GM19467 (cell line): ENCODE results near the gene SLC25A51.
"Not testable (repeated sequence)": the region's sequence is repeated elsewhere in the genome, so short reads cannot be mapped to it uniquely, and the experiment has no call there.

ENCODE experiments used
- ATAC-seq: cut with Tn5 transposase; IDR thresholded peaks from one replicate; pipeline ENCODE4 v1.9.1; 2021; ENCODE audit warnings: mild to moderate bottlenecking, moderate library complexity; ENCODE audit not compliant: unreplicated experiment

The SLC25A51 gene

DNA sequence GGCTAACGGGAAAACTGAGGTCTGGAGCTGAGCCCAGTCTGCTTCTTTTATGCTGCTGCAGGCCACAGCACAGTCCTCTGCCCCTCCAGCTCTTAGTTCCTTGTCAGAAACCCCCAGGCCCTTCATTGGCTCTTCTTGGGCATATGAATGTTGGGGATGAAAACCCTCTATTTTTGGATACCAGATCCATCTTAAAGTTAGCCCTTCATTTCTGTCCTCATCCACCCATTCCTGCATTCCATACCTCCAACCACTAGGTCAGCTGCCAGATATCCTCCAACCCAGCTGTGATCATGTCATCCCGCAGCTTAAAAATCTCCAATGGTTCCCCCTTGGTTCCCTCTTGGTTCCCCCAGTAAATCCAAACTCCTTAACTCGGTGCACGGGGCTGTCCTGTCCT lies 1.8 kb upstream of the SLC25A51 start:
- ATAC-seq, result no peak

DNA sequence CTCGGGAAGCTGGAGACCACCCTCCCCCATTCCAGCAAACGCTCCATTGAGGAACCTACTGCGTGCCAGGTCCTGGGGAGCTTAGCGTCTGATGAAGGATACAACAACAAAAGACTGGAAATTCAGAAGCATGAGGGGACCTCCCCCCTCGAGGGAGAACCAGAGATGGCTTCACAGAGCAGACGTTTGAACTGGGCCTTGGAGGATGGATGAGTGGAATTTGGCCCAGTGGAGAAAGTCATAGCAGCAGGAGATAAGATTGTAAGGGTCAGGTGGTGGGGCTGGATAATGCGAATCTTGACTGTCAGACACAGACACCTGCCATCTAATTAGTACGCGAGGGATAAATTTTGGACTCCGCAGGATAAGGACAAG lies 1.2 kb upstream of the SLC25A51 start:
- ATAC-seq, result no peak

DNA sequence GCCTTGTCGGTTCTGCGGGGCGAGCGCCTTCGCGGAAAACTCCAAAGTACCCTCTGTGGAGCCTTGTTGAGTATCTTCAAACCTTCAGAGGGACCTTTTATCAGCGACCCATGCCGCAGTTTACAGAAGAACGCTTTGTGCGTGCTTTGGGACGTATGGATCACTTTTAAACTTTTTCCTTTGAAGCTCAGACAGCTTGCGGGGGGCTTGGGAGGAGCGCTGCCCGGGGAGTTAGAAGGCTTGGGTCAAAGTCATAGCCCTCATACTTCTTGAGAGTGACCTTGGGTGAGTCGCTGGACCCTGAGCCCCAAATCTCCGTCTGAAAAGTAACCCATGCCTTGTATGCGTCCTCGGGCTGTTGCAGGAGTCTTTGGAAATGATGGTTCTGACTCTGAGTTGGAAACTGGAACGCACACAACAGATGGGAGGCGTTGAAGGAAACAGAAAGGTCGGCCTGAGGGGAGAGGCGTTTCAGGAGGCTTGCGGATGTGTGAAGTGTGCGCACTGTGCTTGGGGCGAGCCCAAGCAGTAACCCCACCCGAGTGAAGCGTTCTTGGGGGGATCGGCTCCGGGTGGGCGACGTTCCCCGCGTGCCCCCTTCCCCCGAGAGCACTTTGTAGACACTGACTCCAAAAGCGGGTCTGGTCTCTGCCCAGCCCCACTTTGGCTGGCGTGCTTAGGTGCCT lies 661 bp upstream of the SLC25A51 start:
- no peak for ATAC-seq

DNA sequence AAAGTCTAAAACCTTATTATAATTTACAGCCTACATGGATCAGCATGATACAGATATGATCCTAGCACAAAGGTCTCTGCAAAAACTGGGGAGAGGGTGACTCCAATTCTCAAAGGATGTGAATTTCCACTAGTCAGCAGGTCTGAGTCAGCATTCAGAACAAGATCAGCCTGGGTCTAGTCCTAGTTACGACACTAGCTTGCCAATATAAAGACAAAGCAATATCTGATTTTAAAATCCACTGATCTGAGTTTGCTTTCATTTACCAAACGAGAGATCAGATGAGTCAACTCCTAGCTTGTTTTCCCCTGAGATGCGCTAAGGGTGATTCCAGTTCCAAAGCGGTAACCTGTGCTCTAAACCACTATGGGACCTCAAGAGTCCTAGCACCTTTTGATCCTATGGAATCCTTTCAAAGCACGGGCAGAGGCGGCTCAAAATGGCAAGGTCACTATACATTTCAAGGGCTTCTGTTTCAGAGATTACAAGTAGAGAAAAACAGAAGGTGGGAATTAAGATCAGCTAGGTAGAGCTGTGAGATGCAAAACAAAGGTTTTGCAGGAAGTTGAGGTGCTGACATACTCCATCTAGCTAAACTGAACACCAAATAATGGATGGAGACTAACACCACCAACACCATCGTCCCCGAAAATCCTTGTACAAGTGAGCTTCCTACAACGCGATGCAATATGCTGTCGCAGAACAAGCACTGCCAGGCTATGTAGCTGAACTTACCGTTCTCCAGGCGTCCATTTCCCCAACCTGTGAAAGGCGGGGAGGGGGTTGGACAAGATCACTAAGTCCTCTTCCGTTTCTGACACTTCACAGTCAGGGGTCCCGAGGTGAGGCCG lies 906 bp downstream of the SLC25A51 start:
- no peak for ATAC-seq

DNA sequence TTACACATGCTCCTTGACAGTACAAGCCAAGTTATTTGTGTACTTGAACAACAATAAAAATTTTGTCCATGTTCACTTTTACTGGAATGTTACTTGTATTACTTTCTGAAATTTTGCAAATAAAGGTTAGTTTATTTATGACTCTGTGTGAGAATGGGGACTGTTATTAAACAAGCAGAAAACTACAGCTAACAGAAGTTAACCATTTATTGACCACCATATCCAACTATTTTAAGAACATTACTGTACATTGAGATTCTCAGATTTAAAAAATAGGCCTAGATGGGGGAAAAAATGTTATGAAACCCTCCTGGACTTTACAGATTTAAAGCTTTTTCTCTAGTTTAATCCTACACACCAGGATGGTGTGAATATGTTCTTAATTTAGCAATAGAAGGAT lies 1.8 kb downstream of the SLC25A51 start:
- ATAC-seq, result no peak

DNA sequence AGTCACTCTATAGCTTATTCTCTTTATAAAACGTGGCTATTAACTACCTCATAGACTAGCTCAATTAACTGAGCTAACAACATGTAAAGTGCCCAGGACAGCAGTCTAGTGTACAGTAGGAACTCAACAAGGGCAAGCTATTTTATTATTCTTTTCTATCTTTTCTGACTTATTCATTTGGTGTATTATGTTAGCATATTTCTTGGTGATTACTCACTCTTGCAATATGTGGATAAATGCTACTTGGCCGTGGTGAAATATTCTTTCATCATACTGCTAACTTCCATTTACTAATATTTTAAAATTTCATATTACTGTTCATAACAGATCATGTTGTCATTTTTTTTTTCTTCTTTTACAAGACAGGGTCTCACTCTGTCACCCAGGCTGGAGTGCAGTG lies 4.9 kb downstream of the SLC25A51 start:
- ATAC-seq, result no peak

- ATAC-seq, result no peak
Measured at GRCh38 chr9:37897665-37898064, 6.3 kb downstream of the SLC25A51 start.

- ATAC-seq, result no peak
Measured at GRCh38 chr9:37892063-37892462, 11.9 kb downstream of the SLC25A51 start.

DNA sequence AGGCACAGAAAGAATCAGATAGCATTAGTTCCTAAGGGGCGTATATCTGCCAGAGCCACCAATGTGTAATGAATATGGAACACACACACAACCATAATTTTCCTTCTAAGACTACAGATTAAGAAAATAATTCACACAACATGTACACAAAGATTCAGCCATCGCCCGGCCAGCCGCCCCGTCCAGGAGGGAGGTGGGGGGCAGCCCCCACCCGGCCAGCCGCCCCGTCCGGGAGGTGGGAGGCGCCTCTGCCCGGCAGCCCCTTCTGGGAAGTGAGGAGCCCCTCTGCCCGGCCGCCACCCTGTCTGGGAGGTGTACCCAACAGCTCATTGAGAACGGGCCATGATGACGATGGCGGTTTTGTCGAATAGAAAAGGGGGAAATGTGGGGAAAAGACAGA lies 12.9 kb downstream of the SLC25A51 start:
- ATAC-seq, result not testable (repeated sequence)

DNA sequence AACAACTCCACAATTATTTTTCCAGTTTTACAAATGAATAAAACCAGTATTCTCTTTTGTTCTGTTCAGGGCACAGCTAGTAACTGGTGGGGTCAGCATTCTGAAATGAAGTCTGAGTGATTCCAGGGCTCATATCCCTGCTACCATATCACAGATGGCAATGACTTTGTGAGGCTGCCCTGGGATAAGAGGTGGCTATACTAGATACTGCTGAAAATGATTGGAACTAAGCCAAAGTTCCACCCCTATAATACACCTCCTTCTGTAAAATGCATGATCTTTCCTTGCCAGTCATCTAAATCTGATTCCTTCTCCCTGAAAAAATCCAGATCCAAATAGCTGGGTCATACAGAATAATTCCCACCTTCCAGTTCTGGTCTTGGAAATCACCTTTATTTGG lies 14.4 kb downstream of the SLC25A51 start:
- no peak for ATAC-seq

DNA sequence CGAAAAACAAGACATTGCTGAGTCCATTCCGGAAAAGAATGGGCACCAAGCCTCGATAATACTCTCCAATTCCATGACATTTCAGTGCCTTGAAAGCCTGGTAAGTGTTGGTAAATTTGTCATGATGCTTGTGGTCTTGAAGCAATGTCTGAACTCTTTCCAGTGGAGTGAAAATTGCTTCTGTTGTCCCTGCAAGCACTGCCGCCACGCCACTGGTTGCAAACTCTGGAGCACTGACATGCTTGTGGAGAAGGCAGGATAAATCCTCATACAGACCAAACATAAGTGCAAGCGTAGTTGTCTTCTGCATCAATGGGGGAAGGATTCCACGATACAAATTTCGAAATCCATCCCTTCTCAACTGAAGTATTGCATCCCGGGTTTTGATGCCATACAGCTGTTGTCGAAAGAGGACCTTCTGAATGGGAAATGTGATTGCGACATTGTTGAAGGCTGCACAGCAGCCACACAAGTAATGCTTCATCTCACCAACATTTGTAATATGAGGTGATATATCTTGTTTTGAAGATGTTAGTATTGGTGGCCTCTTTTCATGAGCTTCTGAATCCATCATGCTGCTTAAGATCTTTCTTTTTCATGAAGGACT lies 15.8 kb downstream of the SLC25A51 start:
- ATAC-seq, result not testable (repeated sequence)

- no peak for ATAC-seq
Measured at GRCh38 chr9:37880916-37881479, 22.9 kb downstream of the SLC25A51 start.

DNA sequence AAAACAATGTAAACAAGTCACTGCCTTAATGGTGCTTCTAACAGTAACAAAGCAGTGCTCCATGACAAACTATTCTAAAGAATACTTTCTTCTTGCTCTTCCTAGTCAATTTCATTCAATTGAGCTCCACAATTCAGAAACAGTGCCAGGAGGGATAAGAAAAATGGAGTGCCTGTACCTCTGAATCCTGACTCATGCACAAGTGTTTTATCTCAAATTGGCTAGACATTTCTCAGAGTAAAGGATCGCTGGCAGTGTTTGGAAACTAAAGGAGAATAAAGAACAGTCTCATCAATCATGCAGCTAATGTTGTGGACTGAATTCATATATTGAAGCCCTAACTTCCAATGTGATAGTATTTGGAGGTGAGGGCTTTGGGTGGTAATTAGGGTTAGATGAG lies 27.6 kb downstream of the SLC25A51 start:
- ATAC-seq, result no peak

DNA sequence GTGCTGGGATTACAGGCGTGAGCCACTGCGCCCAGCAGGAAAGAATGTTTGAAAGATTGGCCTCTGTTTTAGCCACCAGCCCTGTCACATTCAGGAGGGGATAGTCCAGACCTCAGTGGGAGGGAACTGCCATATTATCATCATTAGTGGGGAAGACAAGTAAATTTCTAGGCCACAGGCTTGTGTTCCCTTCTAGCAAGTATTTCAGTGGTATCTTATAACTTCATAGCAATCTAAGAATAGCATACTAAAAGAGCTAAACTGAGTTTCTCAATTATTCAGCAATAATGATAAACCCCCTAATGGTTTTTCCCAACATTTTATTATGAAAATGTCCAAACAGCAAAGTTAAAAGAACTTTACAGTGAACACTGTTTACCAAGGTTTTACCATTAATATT lies 30.0 kb downstream of the SLC25A51 start:
- no peak for ATAC-seq

- no peak for ATAC-seq
Measured at GRCh38 chr9:37870799-37871176, 33.1 kb downstream of the SLC25A51 start.

DNA sequence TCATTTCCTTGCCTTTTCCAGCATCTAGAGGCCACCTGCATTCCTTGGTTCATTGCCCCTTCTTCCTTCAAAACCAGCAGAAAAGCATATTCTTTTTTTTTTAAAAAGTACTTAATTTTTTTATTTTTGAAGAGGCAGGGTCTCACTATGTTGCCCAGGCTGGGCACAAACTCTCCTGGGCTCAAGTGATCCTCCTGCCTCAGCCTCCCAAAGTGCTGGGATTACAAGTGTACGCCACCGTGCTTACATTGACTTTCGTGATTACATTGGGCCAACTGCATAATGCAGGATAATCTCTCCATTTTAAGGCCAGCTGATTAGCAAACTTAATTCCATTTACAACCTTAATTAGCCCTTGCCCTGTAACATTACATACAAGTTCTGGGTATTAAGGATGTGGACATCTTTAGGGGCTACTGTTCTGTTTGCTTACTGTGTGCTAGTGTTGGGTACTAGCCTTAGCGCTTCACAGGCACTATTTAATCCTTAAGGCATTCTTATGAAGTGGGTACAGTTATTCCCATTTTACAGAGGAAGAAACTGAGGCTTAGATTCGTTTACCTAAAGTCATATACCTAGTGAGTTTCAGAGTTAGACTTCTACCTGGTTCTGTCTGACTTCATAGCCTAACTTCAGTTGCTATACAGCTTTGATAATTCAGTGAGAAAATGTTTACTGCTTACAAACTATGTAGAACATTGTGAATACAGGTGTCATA lies 33.7 kb downstream of the SLC25A51 start:
- no peak for ATAC-seq

GRCh38 chr9:37862530-37862929 lies 41.4 kb downstream of the SLC25A51 start:
- no peak for ATAC-seq

DNA sequence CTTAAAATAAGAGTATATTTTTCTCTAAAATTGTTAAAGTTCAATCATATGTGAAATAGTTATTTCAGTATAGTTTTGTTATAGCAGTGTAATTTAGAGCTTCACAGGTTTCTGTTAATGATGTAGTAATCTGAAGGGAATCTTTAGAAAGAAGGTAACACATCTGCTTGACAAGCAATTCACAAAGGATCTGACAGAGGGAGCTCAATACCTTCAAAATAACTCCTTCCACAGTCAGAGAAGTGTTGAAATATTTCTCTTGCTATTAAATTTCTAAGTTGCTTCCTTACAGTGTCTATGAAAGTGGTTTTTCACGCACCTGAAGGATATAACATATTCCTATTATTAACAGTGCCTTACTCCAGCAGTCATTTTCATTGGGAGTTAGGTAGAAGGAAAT lies 44.9 kb downstream of the SLC25A51 start:
- no peak for ATAC-seq

DNA sequence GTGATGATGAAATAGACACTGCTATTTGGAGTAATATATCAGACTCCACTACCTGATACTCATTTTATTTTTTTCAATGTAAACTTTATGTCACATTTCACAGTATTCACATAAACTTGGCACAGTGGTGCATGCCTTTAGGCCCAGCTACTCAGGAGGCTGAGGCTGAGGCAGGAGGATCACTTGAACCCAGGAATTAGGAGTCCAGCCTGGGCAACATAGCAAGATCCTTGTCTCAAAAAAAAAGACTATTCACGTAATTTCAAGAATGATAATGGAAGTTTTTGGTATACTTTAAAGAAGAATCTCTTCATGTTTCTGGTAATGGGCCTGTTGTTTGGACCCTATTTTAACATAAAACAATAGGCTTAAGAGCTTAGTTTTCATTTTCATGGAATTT lies 47.4 kb downstream of the SLC25A51 start:
- ATAC-seq, result no peak

GRCh38 chr9:37852222-37852621 lies 51.7 kb downstream of the SLC25A51 start:
- ATAC-seq, result no peak

GRCh38 chr9:37840560-37841194 lies 63.2 kb downstream of the SLC25A51 start:
- no peak for ATAC-seq
